Neutrophil (primary cell): ENCODE results near the gene PKIG.

Source experiments
- H3K27ac ChIP-seq: fragments of 200-600 bp; sonication (generic); 2 replicates; pipeline ENCODE4 v1.5.1; 2016; ENCODE audit warnings: mild to moderate bottlenecking, moderate library complexity
- H3K27me3 ChIP-seq: fragments of 200-600 bp; sonication (generic); 2 replicates; pipeline ENCODE4 v1.6.0; 2016; ENCODE audit warnings: mild to moderate bottlenecking
- H3K36me3 ChIP-seq: fragments of 200-600 bp; sonication (generic); 2 replicates; pipeline ENCODE4 v1.5.1; 2017
- H3K4me1 ChIP-seq, 2 experiments: fragments of 200-600 bp in 1 of 2; sonication (generic) in 1 of 2; 1 replicate in 1 of 2; 2 replicates in 1 of 2; pipeline versions ENCODE4 v1.5.1 to v1.6.1; 2013 to 2016; ENCODE audit warnings: low read depth in 1 of 2, low read length in 1 of 2, mild to moderate bottlenecking in 1 of 2, moderate library complexity in 1 of 2; ENCODE audit not compliant: control insufficient read depth in 1 of 2, insufficient read depth in 1 of 2
- H3K4me3 ChIP-seq, 2 experiments: fragments of 200-600 bp in 1 of 2; sonication (generic) in 1 of 2; 1 replicate in 1 of 2; 2 replicates in 1 of 2; pipeline ENCODE4 v1.5.1; 2013 to 2016; ENCODE audit warnings: low read depth in 1 of 2, low read length in 1 of 2, mild to moderate bottlenecking in 1 of 2, moderate library complexity in 1 of 2
- H3K9me3 ChIP-seq: fragments of 200-600 bp; sonication (generic); 2 replicates; pipeline ENCODE4 v1.5.1; 2016
- CTCF ChIP-seq: fragments of 200-600 bp; sonication (generic); IDR thresholded peaks from 2 replicates; pipeline ENCODE4 v1.5.1; 2016; ENCODE audit warnings: antibody characterized with exemption

PKIG gene

DNA sequence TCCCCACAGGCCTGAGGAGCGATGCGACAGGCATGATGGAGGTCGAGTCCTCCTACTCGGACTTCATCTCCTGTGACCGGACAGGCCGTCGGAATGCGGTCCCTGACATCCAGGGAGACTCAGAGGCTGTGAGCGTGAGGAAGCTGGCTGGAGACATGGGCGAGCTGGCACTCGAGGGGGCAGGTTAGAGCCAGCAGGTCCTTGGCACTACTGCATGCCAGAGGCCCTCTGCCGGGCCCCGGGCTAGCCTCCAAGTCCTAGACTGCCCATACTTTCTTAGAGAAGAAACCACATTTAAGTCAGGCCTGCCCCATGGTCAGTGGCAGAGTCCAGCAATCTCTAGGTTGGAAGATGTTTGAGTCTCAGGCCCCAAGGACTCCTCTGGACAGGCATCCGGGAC is 32.1 kb downstream of the PKIG start:
- H3K4me3 ChIP-seq: no peak overlapping the region
- no peaks in the 10 kb centered on the region for H3K9me3 ChIP-seq
- peaks cover 3 to 7% of the 10 kb centered on the region in 2 experiments for H3K4me1 ChIP-seq
- no peak for TF ChIP-seq CTCF
- no peaks in the 10 kb centered on the region for H3K27me3 ChIP-seq
- no peaks in the 10 kb centered on the region for H3K36me3 ChIP-seq
- H3K27ac ChIP-seq: no peak overlapping the region

DNA sequence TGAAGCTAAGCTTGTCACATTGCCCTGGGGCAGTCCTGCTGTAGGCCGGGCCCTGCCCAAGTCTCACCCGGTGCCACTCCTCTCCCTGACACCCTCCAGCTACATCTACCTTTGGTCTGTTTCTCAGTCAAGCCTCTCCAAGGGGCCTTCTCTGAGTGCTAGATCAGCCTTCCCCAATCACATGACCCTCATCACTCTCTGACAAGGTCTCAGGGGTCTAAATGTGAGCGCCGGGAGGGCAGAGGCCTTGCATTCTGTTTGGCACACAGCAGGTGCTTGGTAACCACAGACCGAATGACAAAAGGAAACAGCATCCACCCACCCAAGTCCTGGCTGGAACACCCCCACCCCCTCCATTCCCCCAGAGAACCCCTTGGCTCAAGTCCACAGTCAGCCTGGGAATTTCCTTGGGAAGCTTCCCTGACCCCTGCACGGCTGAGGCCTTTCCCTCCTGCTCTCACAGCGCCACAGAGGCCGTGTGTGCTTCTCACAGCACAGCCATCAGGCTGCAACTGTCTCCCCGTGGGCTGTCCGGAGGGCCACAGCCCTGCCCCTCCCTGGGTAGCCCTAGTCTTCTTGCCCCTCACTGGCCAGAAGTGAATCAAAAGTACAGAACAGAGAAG is 32.9 kb downstream of the PKIG start:
- no peaks in the 10 kb centered on the region for H3K9me3 ChIP-seq
- H3K4me1 ChIP-seq: no peaks in the 10 kb centered on the region
- H3K27ac ChIP-seq: no peak overlapping the region
- H3K36me3 ChIP-seq: no peaks in the 10 kb centered on the region
- H3K27me3 ChIP-seq: no peaks in the 10 kb centered on the region
- no peak overlapping the region for H3K4me3 ChIP-seq
- TF ChIP-seq CTCF: no peak

- H3K36me3 ChIP-seq: no peaks in the 10 kb centered on the region
- no peak overlapping the region for H3K4me3 ChIP-seq
- no peak for TF ChIP-seq CTCF
- no peaks in the 10 kb centered on the region for H3K27me3 ChIP-seq
- no peaks in the 10 kb centered on the region for H3K4me1 ChIP-seq
- H3K9me3 ChIP-seq: no peaks in the 10 kb centered on the region
- H3K27ac ChIP-seq: no peak overlapping the region
Observed at GRCh38 chr20:44615876-44616603, 33.7 kb downstream of the PKIG start.

GRCh38 chr20:44616604-44616964 is 34.2 kb downstream of the PKIG start:
- Histone ChIP-seq H3K4me3 (no peak overlapping the region), H3K4me1 (no peaks in the 10 kb centered on the region), H3K36me3 (no peaks in the 10 kb centered on the region), H3K27me3 (no peaks in the 10 kb centered on the region), H3K9me3 (no peaks in the 10 kb centered on the region), H3K27ac (no peak overlapping the region)
- TF ChIP-seq CTCF: no peak

- Histone ChIP-seq H3K4me3 (no peak overlapping the region), H3K27me3 (no peaks in the 10 kb centered on the region), H3K27ac (no peak overlapping the region), H3K36me3 (no peaks in the 10 kb centered on the region), H3K9me3 (no peaks in the 10 kb centered on the region), H3K4me1 (no peaks in the 10 kb centered on the region)
- TF ChIP-seq CTCF: no peak
Observed at GRCh38 chr20:44618318-44618731, 35.9 kb downstream of the PKIG start.
